IMR-90 (cell line): ENCODE data around the gene TMED10.

Source experiments
- CEBPB ChIP-seq: IDR thresholded peaks from 2 replicates; pipeline ENCODE4 v1.6.1; 2012; ENCODE audit warnings: low read depth, low read length, improper control_type of control experiment
- CHD1 ChIP-seq: IDR thresholded peaks from 2 replicates; pipeline ENCODE4 v1.6.1; 2012; ENCODE audit warnings: low read depth, low read length, improper control_type of control experiment
- FOS ChIP-seq: fragments of 150-350 bp; IDR thresholded peaks from 2 replicates; pipeline ENCODE4 v1.6.1; 2016; ENCODE audit warnings: low read depth, low read length
- POLR2A ChIP-seq: IDR thresholded peaks from 2 replicates; pipeline ENCODE4 v1.6.1; 2012; ENCODE audit warnings: mild to moderate bottlenecking, low read depth, low read length
- TF ChIP-seq, protein P1 (sequence below): conservative IDR thresholded peaks from 2 replicates; pipeline ENCODE4 v1.5.1; 2012; ENCODE audit warnings: mild to moderate bottlenecking, low read depth, low read length, improper control_type of control experiment

DNA sequence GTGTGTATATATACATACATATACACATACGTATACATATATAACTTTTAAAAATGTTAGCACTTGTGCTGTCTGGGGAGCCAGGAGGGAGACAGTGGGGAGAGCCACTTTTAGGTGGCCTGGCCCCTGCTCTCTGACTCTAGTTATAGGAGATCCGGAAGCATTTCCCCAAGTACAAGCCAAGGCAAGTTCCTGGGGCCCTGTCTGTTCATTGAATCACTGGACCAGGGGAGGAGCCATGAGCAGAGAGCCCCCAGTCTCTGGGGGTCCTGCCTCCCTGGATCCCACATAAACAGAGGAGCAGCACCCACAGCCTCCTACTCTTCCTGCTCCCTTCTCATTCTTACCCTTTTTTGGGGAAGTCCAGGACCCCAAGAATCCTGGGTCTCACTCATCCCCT is 45.4 kb upstream of the TMED10 start:
- TF ChIP-seq POLR2A: no peak
- no peak for TF ChIP-seq FOS
- no peak for TF ChIP-seq CEBPB
- TF ChIP-seq, protein P1, sequence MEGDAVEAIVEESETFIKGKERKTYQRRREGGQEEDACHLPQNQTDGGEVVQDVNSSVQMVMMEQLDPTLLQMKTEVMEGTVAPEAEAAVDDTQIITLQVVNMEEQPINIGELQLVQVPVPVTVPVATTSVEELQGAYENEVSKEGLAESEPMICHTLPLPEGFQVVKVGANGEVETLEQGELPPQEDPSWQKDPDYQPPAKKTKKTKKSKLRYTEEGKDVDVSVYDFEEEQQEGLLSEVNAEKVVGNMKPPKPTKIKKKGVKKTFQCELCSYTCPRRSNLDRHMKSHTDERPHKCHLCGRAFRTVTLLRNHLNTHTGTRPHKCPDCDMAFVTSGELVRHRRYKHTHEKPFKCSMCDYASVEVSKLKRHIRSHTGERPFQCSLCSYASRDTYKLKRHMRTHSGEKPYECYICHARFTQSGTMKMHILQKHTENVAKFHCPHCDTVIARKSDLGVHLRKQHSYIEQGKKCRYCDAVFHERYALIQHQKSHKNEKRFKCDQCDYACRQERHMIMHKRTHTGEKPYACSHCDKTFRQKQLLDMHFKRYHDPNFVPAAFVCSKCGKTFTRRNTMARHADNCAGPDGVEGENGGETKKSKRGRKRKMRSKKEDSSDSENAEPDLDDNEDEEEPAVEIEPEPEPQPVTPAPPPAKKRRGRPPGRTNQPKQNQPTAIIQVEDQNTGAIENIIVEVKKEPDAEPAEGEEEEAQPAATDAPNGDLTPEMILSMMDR: no peak
- no peak for TF ChIP-seq CHD1
